Ectodermal cell (in vitro differentiated cells): ENCODE data around the gene HSD3B7.
A peak's percentile ranks its signal among the peaks of the same experiment; 100 is the strongest.

Experiments
- H3K27ac ChIP-seq: 2 replicates; pipeline ENCODE4 v1.7.0; 2013; ENCODE audit warnings: mild to moderate bottlenecking, low read depth, low read length; ENCODE audit not compliant: insufficient read depth, poor library complexity, severe bottlenecking
- H3K27me3 ChIP-seq: 2 replicates; pipeline ENCODE4 v1.7.0; 2013; ENCODE audit warnings: mild to moderate bottlenecking, low read length; ENCODE audit not compliant: insufficient read depth, control insufficient read depth, poor library complexity, severe bottlenecking
- H3K36me3 ChIP-seq: one replicate; pipeline ENCODE4 v1.7.0; 2013; ENCODE audit warnings: low read length; ENCODE audit not compliant: control insufficient read depth, insufficient read depth
- H3K4me1 ChIP-seq: one replicate; pipeline ENCODE4 v1.7.0; 2013; ENCODE audit warnings: low read length; ENCODE audit not compliant: control insufficient read depth, insufficient read depth
- H3K4me3 ChIP-seq: 2 replicates; pipeline ENCODE4 v1.7.0; 2013; ENCODE audit warnings: low read depth, low read length, control low read depth; ENCODE audit not compliant: insufficient read depth
- H3K9me3 ChIP-seq: 2 replicates; pipeline ENCODE4 v1.7.0; 2013; ENCODE audit warnings: mild to moderate bottlenecking, low read length, moderate library complexity; ENCODE audit not compliant: control insufficient read depth
- WGBS, 2 experiments: methylation state at CpG; one replicate each; pipeline ENCODE4 v1.1.7; 2013; ENCODE audit warnings: missing lambda C conversion rate in 2 of 2; 5-methylcytosine and 5-hydroxymethylcytosine counted together

Gene HSD3B7

DNA sequence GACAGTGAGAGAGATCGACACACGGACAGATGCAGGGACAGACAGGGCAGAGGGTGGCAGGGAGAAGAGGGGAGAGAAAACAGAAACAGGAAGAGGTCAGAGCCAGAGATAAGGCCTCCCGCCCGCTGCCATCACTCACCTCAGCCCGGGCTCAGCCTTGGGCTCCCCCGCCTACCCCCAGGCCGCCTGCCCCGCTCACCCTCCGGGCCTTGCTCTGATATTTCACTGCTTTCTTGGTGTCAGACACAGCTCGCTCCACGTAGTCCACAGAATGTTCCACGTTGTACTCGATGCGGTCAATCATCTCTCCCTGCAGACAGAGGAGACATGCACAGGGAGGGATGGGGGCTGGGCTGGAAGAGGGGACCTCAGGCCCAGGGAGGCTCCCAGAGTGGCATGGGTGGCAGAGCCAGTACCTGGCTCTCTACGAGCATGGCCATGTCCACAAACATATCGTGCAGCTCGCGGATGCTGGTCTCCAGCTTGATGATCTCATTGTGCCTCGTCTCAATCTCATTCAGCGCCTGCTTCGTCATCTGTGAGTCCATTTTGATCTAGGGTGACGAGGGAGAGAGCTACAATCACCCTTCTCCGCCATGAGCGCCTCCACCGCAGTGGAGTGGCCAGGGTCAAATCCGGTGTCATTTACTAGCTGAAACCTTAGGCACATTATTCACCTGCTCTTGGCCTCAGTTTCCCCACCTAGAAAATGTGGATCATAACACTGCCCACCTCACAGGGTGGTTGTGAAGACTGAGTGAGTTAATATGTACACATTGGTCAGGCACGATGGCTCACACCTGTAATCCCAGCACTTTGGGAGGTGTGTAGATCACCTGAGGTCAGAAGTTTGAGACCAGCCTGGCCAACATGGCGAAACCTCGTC, 8.2 kb downstream of the HSD3B7 start:
- peaks cover 24% of the 10 kb centered on the region for H3K27me3 ChIP-seq
- no peaks in the 10 kb centered on the region for H3K9me3 ChIP-seq
- no peaks in the 10 kb centered on the region for H3K36me3 ChIP-seq
- no peak overlapping the region for H3K4me3 ChIP-seq
- no peak overlapping the region for H3K27ac ChIP-seq
- peaks cover 8% of the 10 kb centered on the region for H3K4me1 ChIP-seq
- WGBS, 2 experiments = 92 to 94% methylated on average over 29 of the region's 29 CpGs

DNA sequence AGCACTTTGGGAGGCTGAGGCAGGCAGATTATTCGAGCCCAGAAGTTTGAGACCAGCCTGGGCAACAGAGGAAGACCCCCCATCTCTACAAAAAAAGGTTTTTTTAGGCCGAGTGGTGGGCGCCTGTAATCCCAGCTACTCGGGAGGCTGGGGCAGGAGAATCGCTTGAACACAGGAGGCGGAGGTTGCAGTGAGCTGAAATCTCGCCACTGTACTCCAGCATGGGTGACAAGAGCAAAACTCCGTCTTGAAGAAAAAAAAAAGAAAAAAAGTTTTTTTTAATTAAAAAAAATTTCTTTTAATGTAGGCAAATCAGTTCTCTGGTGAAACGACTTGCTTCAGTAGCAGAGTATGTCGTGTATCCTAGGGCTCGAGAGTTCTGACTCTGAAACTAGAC, 10.9 kb downstream of the HSD3B7 start:
- Histone ChIP-seq H3K4me1 (peaks cover 8% of the 10 kb centered on the region), H3K4me3 (no peak overlapping the region)
- WGBS, 2 experiments = 84 to 85% methylated on average over 11 of the region's 11 CpGs

DNA sequence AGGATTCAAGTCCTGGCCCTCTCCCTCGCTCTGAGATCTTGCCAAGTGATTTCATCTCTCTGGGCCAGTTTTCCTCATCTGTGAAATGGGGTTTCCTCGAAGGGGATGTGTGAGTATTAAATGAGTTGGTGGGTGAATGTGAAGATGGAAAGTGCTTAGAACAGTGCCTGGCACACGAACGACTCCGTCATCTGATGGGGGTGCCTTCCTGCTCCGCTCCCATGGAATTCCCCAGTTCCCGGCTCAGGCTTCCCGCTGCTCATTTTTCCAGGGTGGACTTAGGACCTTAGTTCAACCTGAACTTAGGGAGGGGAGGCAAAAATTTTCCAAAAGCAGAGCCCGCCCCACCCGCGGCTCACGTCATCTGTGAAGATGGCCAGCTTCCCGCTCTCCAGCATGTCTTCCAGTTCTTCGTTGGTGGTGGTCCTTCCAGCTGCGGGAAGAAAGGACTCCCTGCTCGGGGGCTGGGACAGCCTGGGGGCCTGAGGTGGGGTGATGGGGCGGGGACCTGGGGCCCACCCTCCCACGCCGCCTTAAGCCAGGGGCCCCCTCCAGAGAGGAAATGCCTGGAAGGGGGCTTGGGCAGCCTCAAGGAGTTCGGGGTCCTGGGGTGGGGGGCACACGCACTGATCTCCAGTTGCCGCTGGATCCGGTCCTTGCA, 11.4 kb downstream of the HSD3B7 start:
- Histone ChIP-seq H3K9me3 (no peaks in the 10 kb centered on the region), H3K4me3 (peak overlapping the region; percentile 37), H3K27ac (no peak overlapping the region), H3K4me1 (peaks cover 8% of the 10 kb centered on the region), H3K27me3 (peaks cover 31% of the 10 kb centered on the region), H3K36me3 (no peaks in the 10 kb centered on the region)
- 27 to 29% methylated on average over 23 of the region's 23 CpGs for WGBS, 2 experiments

More for the DNA sequence above, 10.9 kb downstream of the HSD3B7 start:
- no peaks in the 10 kb centered on the region for H3K36me3 ChIP-seq
- no peak overlapping the region for H3K27ac ChIP-seq
- H3K9me3 ChIP-seq = no peaks in the 10 kb centered on the region
- H3K27me3 ChIP-seq = peaks cover 31% of the 10 kb centered on the region

DNA sequence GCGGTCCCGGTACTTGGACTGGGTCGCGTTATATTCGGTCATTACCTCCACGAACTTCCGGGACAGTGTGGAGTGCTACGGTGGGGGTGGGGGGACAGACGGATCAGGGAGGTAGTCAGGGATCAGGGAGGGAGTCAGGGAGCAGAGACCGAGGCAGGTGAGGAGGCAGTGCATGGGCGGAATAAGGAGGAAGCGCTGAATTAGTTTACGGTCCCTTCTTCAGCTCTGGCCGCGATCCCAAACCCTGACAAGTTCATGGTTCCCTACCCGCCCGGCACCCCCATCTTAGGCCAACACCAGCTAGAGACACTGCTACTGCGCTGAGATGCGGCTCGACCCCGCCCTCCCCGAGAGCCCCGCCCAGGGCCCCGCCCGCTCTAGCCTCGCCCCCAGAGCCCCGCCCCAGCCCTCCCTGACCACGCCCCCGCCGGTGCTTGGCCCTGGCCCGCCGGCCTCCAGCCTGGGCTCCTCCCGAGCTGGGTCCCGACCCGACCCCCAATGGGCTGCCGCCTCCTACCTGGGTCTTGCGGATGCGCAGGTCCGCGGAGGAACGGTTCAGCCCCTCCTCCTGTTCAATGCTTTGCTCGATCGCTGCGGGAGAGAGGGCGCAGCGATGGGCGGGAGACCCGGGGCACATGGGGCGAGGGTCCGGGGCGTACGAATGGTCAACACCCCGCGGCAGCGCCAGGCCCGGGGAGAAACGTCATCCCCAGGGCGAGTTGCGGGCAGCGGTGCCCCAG, 12.1 kb downstream of the HSD3B7 start:
- 1 to 2% methylated on average over 60 of the region's 60 CpGs for WGBS, 2 experiments
- peak overlapping the region; percentile 37 for H3K4me3 ChIP-seq
- H3K27me3 ChIP-seq = peaks cover 31% of the 10 kb centered on the region
- no peak overlapping the region for H3K27ac ChIP-seq
- H3K36me3 ChIP-seq = no peaks in the 10 kb centered on the region
- no peaks in the 10 kb centered on the region for H3K9me3 ChIP-seq
- peaks cover 8% of the 10 kb centered on the region for H3K4me1 ChIP-seq

DNA sequence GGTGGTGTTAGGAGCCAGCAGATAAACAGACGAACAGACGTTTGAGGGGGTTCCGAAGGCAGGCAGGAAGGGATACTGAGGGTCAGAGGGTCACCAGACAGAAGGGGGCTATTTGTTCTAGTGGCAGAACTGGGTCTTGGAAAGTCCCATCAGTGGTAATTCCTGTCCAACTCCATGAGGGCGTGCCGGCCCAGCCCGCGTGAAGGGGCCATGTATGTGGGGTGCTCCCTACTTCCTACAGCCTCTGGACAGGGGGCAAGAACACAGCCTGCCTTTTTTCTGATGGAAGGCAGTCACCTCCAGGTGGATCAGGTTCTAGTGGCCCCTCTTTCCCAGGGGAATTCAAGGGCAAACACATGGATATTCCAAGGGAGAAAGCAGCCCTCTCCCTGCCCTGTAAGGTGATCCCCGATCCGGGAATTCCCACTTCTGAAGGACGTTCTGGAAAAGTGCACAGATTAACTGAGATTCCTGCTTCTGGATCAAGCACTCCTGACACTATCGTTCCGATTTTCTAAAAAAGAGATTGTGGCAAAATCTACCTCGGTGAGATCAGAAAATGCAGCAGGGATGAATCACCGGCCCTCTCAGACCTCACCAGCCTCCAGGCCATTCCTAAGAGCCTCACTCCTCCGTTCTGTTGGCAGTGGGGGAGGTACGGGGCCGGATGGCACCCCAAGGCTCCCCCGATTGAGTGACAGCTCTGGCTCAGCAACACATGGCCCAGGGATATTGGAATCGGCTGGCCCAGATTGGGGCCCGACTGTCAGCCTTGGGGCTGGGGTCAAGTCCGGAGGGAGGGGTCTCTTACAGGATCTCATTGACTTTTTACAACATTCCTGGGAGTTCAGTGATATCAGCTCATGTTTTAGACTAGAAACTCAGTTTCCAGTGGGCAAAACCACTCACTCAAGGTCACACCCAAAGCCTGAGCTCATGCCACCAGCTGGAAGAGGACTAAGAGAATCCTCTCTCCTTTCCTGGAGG, 13.0 kb downstream of the HSD3B7 start:
- Histone ChIP-seq H3K27me3 (peaks cover 31% of the 10 kb centered on the region), H3K4me3 (peak overlapping the region; percentile 37), H3K9me3 (no peaks in the 10 kb centered on the region), H3K4me1 (peaks cover 8% of the 10 kb centered on the region), H3K36me3 (no peaks in the 10 kb centered on the region), H3K27ac (no peak overlapping the region)
- WGBS, 2 experiments = 51 to 55% methylated on average over 21 of the region's 21 CpGs

DNA sequence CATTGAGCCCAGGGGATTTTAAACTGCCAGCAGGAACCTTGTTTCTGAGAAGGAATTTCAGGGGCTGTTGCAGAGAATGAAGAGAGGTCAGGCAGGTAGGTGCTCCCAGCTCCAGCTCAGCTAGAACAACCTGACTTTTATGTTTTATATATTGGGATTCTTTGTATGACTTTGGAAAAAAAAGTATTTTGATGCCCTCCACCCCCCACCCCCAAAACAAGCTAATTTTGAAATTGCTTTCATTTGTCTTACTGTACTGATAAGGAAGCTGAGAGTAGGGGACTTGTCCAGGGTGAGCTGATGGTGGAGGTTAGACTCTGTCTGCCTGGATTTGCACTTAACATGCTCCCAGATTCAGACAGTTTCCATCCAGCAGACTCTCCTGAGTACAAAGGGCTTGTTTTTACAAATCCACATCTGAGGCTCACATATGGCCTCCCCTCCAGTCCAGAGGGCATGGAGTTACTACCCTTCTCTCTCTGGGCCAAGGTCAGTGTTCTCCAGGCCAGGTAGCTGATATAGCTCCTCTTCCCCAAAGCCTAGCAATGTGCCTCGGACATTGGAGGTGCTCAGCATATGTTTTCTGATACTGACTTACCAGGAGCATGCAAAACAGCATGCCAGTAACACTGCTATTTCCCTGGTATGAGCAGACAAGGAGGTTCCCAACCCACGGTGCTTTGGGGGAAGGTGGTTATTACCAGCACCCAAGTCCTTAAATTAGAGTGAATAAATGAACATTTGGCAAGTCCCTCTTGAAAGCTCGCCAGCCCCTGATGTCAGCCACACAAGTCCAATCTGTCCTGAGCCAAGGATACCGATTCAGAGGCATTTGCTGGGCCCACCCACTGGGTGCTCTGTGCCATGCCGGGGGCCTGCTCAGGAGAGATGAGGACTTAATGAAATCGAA, 14.1 kb downstream of the HSD3B7 start:
- no peak overlapping the region for H3K27ac ChIP-seq
- H3K4me3 ChIP-seq = no peak overlapping the region
- H3K27me3 ChIP-seq = peaks cover 31% of the 10 kb centered on the region
- peaks cover 8% of the 10 kb centered on the region for H3K4me1 ChIP-seq
- no peaks in the 10 kb centered on the region for H3K9me3 ChIP-seq
- no peaks in the 10 kb centered on the region for H3K36me3 ChIP-seq
- 87 to 92% methylated on average over 6 of the region's 6 CpGs for WGBS, 2 experiments

DNA sequence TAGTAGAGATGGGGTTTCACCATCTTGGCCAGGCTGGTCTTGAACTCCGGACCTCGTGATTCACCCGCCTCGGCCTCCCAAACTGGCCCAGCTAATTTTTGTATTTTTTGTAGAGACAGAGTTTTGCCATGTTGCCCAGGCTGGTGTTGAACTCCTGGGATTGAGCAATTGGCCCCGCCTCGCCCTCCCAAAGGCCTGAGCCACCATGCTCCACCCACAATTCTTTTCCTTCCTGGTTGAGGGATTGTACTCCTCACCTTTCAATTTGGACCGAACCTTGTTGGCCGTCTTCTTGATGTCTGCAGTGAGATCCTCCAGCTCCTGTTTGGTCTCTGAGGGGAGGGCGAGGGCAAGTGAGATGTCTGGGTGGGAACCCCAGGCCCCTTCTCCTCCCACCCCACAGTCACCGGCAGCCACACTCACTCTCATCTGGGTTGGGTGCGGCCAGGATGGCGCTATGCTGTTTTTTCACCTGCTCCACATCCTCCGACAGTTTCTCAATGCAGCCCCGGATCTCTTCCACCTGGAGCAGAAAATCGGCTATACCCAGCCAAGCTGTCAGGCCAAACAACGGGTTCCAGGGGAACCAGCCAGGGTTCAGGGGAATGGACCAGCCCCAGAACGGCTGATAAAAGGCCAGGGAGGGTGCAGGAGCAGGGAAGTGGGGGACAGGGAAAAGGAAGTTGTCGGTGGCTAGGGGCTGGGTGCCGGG, 15.8 kb downstream of the HSD3B7 start:
- Histone ChIP-seq H3K4me3 (no peak overlapping the region), H3K4me1 (peaks cover 8% of the 10 kb centered on the region), H3K27me3 (peaks cover 30% of the 10 kb centered on the region), H3K27ac (no peak overlapping the region), H3K9me3 (no peaks in the 10 kb centered on the region), H3K36me3 (no peaks in the 10 kb centered on the region)
- 91 to 93% methylated on average over 19 of the region's 19 CpGs for WGBS, 2 experiments

DNA sequence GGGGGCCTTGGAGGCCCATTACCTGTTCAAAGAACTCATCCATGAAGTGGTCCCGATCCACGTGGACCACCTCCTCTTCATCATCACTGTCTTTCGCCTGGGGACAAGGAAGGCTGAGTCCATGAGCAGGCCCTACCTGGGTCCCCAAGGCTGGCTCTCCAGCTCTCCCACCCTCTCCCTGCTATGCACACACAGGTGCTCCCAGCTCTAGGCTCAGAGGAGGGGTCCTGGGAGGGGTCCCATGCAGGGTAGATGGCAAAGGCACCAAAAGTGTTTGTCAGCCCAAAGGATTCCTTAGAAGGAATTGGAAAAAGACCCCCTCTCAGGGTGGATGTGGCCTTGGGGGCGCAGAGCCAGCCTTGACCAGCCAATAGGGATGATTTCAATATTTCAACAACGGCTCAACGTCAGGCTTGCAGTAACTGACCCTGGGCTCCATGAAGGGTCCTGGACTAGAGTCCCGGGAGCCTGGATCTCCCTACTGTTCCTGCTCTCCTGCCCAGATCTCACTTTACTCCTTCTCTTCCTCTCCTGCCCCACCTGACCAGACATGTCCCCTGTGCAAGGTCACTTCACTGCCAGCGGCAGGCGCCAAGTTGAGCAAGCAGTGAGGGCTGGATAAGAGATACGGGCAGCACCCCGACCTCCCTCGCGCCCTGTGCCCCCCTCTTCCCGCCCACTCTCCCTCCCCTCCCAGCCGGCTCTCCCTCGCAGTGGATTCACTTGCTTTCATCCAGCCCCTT, 16.7 kb downstream of the HSD3B7 start:
- H3K27me3 ChIP-seq = peaks cover 21% of the 10 kb centered on the region
- H3K4me1 ChIP-seq = peaks cover 3% of the 10 kb centered on the region
- H3K36me3 ChIP-seq = no peaks in the 10 kb centered on the region
- H3K9me3 ChIP-seq = no peaks in the 10 kb centered on the region
- H3K4me3 ChIP-seq = no peak overlapping the region
- 80 to 81% methylated on average over 16 of the region's 16 CpGs for whole genome bisulfite sequencing, 2 experiments
- H3K27ac ChIP-seq = no peak overlapping the region
